ENCODE measurements around the gene COL4A1.

DNA sequence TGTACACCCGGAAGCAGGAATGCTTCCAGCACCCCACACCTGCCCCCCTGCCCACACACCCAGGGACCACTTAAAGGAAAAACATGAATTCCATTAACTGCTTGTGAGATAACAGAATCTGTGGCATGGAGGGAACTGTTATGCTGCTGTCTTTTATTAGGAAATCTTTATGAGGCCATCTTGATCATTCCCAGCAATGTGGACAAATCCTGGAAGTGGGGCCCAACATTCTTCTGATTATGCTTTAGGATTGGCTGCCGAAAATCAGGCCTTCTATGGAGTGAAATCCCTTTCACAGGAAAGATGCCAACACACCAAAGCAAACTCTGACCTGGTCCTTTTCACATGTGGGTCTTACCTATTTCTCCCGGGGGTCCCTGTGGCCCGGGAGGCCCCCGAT, 114.5 kb downstream of the COL4A1 start:
- TF ChIP-seq POLR2A (IDR thresholded peaks at IDR 0.05; ENCODE audit: low read length) (no peak), GATA1 (IDR thresholded peaks at IDR 0.05; ENCODE audit: low read depth, low read length) (no peak)
